K562 (cell line): ENCODE data around the gene BBS5. TPM values are rescaled to one million over a fixed set of nuclear protein-coding genes. Genes with fewer than 3 reads are reported as not detected.

Source experiments
- ATAC-seq: fragments of 200-7000 bp; cut with Tn5 transposase; 3 replicates; pipeline ENCODE4 v1.9.1; 2020; ENCODE audit warnings: moderate library complexity
- BruUV-seq: library from RNA; stranded (reverse); fragments of 400-500 nt; replicated peaks from 2 replicates; lab custom pipeline; 2021; lab: Mats Ljungman, UMichigan
- CTCF ChIA-PET: fragments of 300-600 bp; formaldehyde crosslinking; extraction: SDS; loops from one replicate; lab custom pipeline; 2021; ENCODE audit warnings: low intra/inter-chr PET ratio; lab: Yijun Ruan, JAX
- POLR2A ChIA-PET: fragments of 300-600, 350-650 bp; sonication (Branson Sonifier 250); formaldehyde crosslinking; extraction: SDS; loops from one replicate; lab custom pipeline; 2021; ENCODE audit warnings: antibody characterized with exemption, inconsistent platforms; lab: Yijun Ruan, JAX
- DNase-seq, 4 experiments: peaks; one replicate each; pipeline versions ENCODE4 v3.0.0 to v3.0.0-alpha.2; 2011 to 2018; ENCODE audit warnings: low spot score in 3 of 4, mixed read lengths in 3 of 4; ENCODE audit errors: extremely low read depth in 1 of 4
- FAIRE-seq: peaks from 2 replicates; lab custom pipeline; 2011; peaks lifted over from hg19 to GRCh38; lab: Jason Lieb, UNC
- H2AFZ ChIP-seq: 2 replicates; pipeline ENCODE4 v1.6.0; 2011; ENCODE audit warnings: low read depth, low read length, control low read depth, inconsistent platforms
- H3K27ac ChIP-seq: fragments of 200-600 bp; 3 replicates; pipeline ENCODE4 v1.8.0; 2011; ENCODE audit warnings: low read depth, mild to moderate bottlenecking, control low read depth, inconsistent platforms, low read length, moderate library complexity, mixed read lengths; ENCODE audit errors: extremely low read depth
- H3K27me3 ChIP-seq, 2 experiments: fragments of 300-600 bp in 1 of 2; 2 replicates in 1 of 2; 3 replicates in 1 of 2; pipeline versions ENCODE4 v1.6.0 to v1.8.0; 2011; ENCODE audit warnings: inconsistent platforms in 2 of 2, low read length in 2 of 2, mild to moderate bottlenecking in 1 of 2, mixed read lengths in 1 of 2, moderate library complexity in 1 of 2; ENCODE audit not compliant: control insufficient read depth in 2 of 2, insufficient read depth in 2 of 2
- H3K36me3 ChIP-seq: fragments of 300-600 bp; 3 replicates; pipeline ENCODE4 v1.8.0; 2011; ENCODE audit warnings: mild to moderate bottlenecking, low read length, inconsistent platforms; ENCODE audit not compliant: control insufficient read depth, insufficient read depth
- H3K4me1 ChIP-seq, 2 experiments: fragments of 200-600 bp in 1 of 2; replicated peaks in 1 of 2; 2 replicates in 1 of 2; 3 replicates in 1 of 2; pipeline versions ENCODE4 v1.5.1 to v1.8.0; 2011; ENCODE audit warnings: inconsistent platforms in 2 of 2, low read length in 2 of 2, mild to moderate bottlenecking in 1 of 2, mixed read lengths in 1 of 2, moderate library complexity in 1 of 2; ENCODE audit not compliant: control insufficient read depth in 2 of 2, insufficient read depth in 2 of 2
- H3K4me2 ChIP-seq: 2 replicates; pipeline ENCODE4 v1.6.1; 2011; ENCODE audit warnings: low read length, control low read depth, inconsistent platforms, mixed read lengths; ENCODE audit not compliant: insufficient read depth
- H3K4me3 ChIP-seq: fragments of 200-600 bp; sonication (generic), shearing (Covaris generic); 2 replicates; pipeline ENCODE4 v1.5.1; 2016; ENCODE audit warnings: control low read depth, inconsistent platforms
- H3K79me2 ChIP-seq: fragments of 200-600 bp; 3 replicates; pipeline ENCODE4 v1.8.0; 2011; ENCODE audit warnings: low read length, inconsistent platforms; ENCODE audit not compliant: control insufficient read depth, insufficient read depth
- H3K9ac ChIP-seq, 2 experiments: 2 replicates each; pipeline versions ENCODE4 v1.6.0 to v1.6.1; 2011; ENCODE audit warnings: low read depth in 2 of 2, low read length in 2 of 2, control low read depth in 1 of 2, inconsistent platforms in 1 of 2, mild to moderate bottlenecking in 1 of 2, mixed read lengths in 1 of 2; ENCODE audit not compliant: insufficient read depth in 1 of 2
- H3K9me1 ChIP-seq: one replicate; pipeline ENCODE4 v1.6.0; 2011; ENCODE audit warnings: inconsistent platforms, mild to moderate bottlenecking, low read length, moderate library complexity; ENCODE audit not compliant: control insufficient read depth, insufficient read depth
- H3K9me3 ChIP-seq: replicated peaks from 2 replicates; pipeline ENCODE4 v1.5.1; 2011; ENCODE audit warnings: low read depth, low read length, inconsistent platforms; ENCODE audit not compliant: control insufficient read depth, insufficient read depth
- H4K20me1 ChIP-seq: replicated peaks from 2 replicates; pipeline ENCODE4 v1.6.1; 2011; ENCODE audit warnings: low read length, inconsistent platforms, mixed read lengths; ENCODE audit not compliant: control insufficient read depth, insufficient read depth
- CHCHD3 ChIP-seq: fragments of 250-450 bp; sonication (Bioruptor Pico); IDR thresholded peaks from 2 replicates; pipeline ENCODE4 v2.1.2; 2022; ENCODE audit warnings: mild to moderate bottlenecking
- DNMT1 ChIP-seq: fragments of 450-650 bp; IDR thresholded peaks from 2 replicates; pipeline ENCODE4 v1.6.1; 2016; ENCODE audit warnings: antibody characterized with exemption, mild to moderate bottlenecking
- HNRNPK ChIP-seq: fragments of 200-400 bp; formaldehyde crosslinking; IDR thresholded peaks from one replicate; pipeline ENCODE4 v1.6.1; 2018; ENCODE audit warnings: mild to moderate bottlenecking, low read depth, low read length; ENCODE audit not compliant: poor library complexity, severe bottlenecking
- KLF10 ChIP-seq: fragments of 250-450 bp; sonication (Bioruptor Pico); IDR thresholded peaks from 2 replicates; pipeline ENCODE4 v1.6.1; 2021; ENCODE audit warnings: matching md5 sums
- NCOA4 ChIP-seq: fragments of 450-650 bp; IDR thresholded peaks from 2 replicates; pipeline ENCODE4 v1.6.1; 2018; ENCODE audit warnings: mild to moderate bottlenecking; ENCODE audit not compliant: partially characterized antibody
- SMARCB1 ChIP-seq: IDR thresholded peaks from 2 replicates; pipeline ENCODE4 v1.6.1; 2011; ENCODE audit warnings: improper control_type of control experiment, low read depth; ENCODE audit not compliant: insufficient read length
- STAT5B ChIP-seq: fragments of 250-450 bp; sonication (Bioruptor Pico); IDR thresholded peaks from 2 replicates; pipeline ENCODE4 v1.8.0; 2021; ENCODE audit warnings: mild to moderate bottlenecking, inconsistent platforms
- TAF15 ChIP-seq: fragments of 200-400 bp; formaldehyde crosslinking; IDR thresholded peaks from 2 replicates; pipeline ENCODE4 v1.6.1; 2017; ENCODE audit warnings: mild to moderate bottlenecking, low read depth, low read length, moderate library complexity
- ZNF408 ChIP-seq: fragments of 250-450 bp; sonication (Bioruptor Pico); IDR thresholded peaks from 2 replicates; pipeline ENCODE4 v1.4.0; 2020; ENCODE audit warnings: low read depth, mild to moderate bottlenecking, moderate library complexity
- ZNF561 ChIP-seq: fragments of 450-650 bp; formaldehyde crosslinking; conservative IDR thresholded peaks from 2 replicates; pipeline ENCODE4 v1.4.0; 2020; ENCODE audit warnings: mild to moderate bottlenecking, moderate library complexity
- WGBS: fragments of 100-300 bp; shearing (Covaris generic); methylation state at CpG from one replicate; pipeline ENCODE4 v1.1.6; 2016; ENCODE audit warnings: low coverage, mixed read lengths; ENCODE audit not compliant: insufficient coverage; ENCODE audit errors: missing lambda C conversion rate; 5-methylcytosine and 5-hydroxymethylcytosine counted together
- in situ Hi-C: fragments of 300-500 bp; cut with MboI; formaldehyde crosslinking; loops from 4 replicates; pipeline ENCODE4 v1.15.0; 2018; ENCODE audit warnings: inconsistent platforms, mixed read lengths
- intact Hi-C: fragments of 100-400 bp; cut with micrococcal nuclease; formaldehyde crosslinking; loops from 2 replicates; pipeline ENCODE4 v1.14.2; 2022
- polyA plus RNA-seq, 8 experiments: library from polyadenylated mRNA; depleted of rRNA in 4 of 8; stranded (reverse) in 5 of 8; unstranded in 3 of 8; fragments of >200 nt; fragmentation: Nextera tagmentation in 2 of 8; fragmentation: Illumina TruSeq in 1 of 8; extraction: Ambion mirVana in 2 of 8; extraction: Trizol in 1 of 8; gene quantifications; 2 replicates each; pipeline versions ENCODE4 v1.2.1 to v1.2.3, GENCODE V29; 2011 to 2014; ENCODE audit warnings: inconsistent platforms in 1 of 8, missing spikeins in 1 of 8
- total RNA-seq, 7 experiments: library from RNA; depleted of rRNA in 6 of 7; stranded (reverse); fragments of >200 nt in 6 of 7; fragmentation: Illumina TruSeq in 2 of 7; extraction: Trizol in 2 of 7; gene quantifications; 2 replicates each; pipeline versions ENCODE4 v1.2.1 to v1.2.3, GENCODE V29; 2011 to 2021; ENCODE audit warnings: low replicate concordance in 1 of 7
- TF ChIP-seq, protein P1 (sequence below): fragments of 450-650 bp; formaldehyde crosslinking; IDR thresholded peaks from 2 replicates; pipeline ENCODE4 v1.4.0; 2020; ENCODE audit warnings: mild to moderate bottlenecking, moderate library complexity
- TF ChIP-seq, protein P2 (sequence below): fragments of 250-450 bp; sonication (Bioruptor Pico); IDR thresholded peaks from 2 replicates; pipeline ENCODE4 v1.4.0; 2020; ENCODE audit warnings: mild to moderate bottlenecking, moderate library complexity

Gene BBS5
- total and polyA plus RNA-seq, 9 of the 15 experiments (the other 6 are each of a cell fraction or from before 2014, with no cell fraction given): 0.48 to 6.9 (median 4.3) TPM

DNA sequence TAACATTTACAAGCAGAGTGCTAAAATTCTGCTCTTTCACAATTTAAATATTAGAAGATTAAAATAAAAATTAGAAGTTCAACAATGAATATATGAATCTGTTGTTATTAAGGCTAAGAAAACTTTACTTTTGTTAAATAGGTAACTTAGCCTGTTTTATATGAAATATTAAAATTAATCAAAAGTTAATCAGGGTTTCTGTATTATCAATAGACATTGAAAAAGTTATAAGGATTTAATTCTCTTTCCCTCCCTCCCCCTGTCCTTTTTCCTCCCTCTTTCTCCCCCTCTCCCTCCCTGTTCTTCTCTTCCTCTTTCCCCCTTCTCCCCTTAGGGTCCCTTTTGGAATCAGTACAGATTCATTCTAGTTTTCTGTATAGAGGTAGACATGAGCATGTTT is 12.1 kb downstream of the BBS5 start:
- CTCF ChIA-PET: no interaction called here
- H3K36me3 ChIP-seq: no peaks in the 10 kb centered on the region
- H3K9me1 ChIP-seq: no peaks in the 10 kb centered on the region
- POLR2A ChIA-PET: interaction anchor here (1.1 to 1.5 kb wide), 3 partner anchors 10 to 82 kb away, joined by 3 to 5 read pairs (median 4); partner anchors contain the start of genes BBS5 and FASTKD1
- no peaks in the 10 kb centered on the region for H3K79me2 ChIP-seq
- TF ChIP-seq ZNF408 (CRISPR knock-in tag) (no peak), HNRNPK (peak; percentile 87)
- no peak overlapping the region for H3K4me2 ChIP-seq
- in situ Hi-C loops: no loop called here
- no peak for ATAC-seq
- H3K4me3 ChIP-seq: no peak overlapping the region
- no peak for FAIRE-seq
- H4K20me1 ChIP-seq: no peaks in the 10 kb centered on the region
- no peak overlapping the region for H2AFZ ChIP-seq
- intact Hi-C loops: no loop called here
- H3K27ac ChIP-seq: no peak overlapping the region
- H3K4me1 ChIP-seq: no peaks in the 10 kb centered on the region
- H3K9ac ChIP-seq: no peak overlapping the region
- H3K27me3 ChIP-seq: no peaks in the 10 kb centered on the region
- H3K9me3 ChIP-seq: no peaks in the 10 kb centered on the region
- no peak for DNase-seq
- BruUV-seq: no TSS peak

DNA sequence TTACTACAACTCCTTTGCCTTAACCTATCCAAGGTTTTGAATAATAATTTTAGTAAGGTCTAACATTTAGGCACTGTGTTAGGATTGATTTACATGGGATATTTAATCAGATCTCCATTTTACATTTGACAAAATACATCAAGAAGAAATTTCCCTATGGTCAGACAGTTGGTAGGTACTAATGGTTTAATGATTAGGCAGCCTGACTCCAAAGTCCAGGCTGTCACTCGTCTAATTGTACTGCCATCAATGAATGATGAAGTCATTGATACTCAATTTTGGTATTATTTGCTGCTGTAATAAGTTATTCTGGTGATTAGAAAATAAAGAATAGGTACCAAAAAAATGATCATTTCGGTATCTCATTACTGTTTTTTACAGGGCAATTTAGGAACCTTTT is 14.1 kb downstream of the BBS5 start:
- 46% methylated on average over 2 of the region's 2 CpGs for WGBS
- intact Hi-C loops: no loop called here
- H3K4me2 ChIP-seq: no peak overlapping the region
- ChIA-PET CTCF (no interaction called here), POLR2A (interaction anchor here (0.8 to 1.3 kb wide), 4 partner anchors 12 to 16 kb away, joined by 3 to 5 read pairs (median 3); partner anchors contain the start of genes BBS5 and KLHL41)
- H3K27ac ChIP-seq: no peak overlapping the region
- no peaks in the 10 kb centered on the region for H4K20me1 ChIP-seq
- H3K9me1 ChIP-seq: no peaks in the 10 kb centered on the region
- H3K36me3 ChIP-seq: 0 out of 3 replicates have a peak, but pooled peaks cover 4% of the 10 kb centered on the region
- ATAC-seq: no peak
- no peak overlapping the region for H3K9ac ChIP-seq
- TF ChIP-seq, protein P1, sequence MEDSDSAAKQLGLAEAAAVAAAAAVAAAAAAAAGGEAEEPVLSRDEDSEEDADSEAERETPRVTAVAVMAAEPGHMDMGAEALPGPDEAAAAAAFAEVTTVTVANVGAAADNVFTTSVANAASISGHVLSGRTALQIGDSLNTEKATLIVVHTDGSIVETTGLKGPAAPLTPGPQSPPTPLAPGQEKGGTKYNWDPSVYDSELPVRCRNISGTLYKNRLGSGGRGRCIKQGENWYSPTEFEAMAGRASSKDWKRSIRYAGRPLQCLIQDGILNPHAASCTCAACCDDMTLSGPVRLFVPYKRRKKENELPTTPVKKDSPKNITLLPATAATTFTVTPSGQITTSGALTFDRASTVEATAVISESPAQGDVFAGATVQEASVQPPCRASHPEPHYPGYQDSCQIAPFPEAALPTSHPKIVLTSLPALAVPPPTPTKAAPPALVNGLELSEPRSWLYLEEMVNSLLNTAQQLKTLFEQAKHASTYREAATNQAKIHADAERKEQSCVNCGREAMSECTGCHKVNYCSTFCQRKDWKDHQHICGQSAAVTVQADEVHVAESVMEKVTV (CRISPR knock-in tag): no peak
- TF ChIP-seq SMARCB1: no peak
- TF ChIP-seq KLF10: no peak
- no peak for TF ChIP-seq CHCHD3 (CRISPR knock-in tag)
- no peak for TF ChIP-seq STAT5B (CRISPR knock-in tag)
- TF ChIP-seq TAF15: no peak
- no peak for TF ChIP-seq DNMT1
- TF ChIP-seq ZNF561: no peak
- no peak for TF ChIP-seq NCOA4
- TF ChIP-seq, protein P2, sequence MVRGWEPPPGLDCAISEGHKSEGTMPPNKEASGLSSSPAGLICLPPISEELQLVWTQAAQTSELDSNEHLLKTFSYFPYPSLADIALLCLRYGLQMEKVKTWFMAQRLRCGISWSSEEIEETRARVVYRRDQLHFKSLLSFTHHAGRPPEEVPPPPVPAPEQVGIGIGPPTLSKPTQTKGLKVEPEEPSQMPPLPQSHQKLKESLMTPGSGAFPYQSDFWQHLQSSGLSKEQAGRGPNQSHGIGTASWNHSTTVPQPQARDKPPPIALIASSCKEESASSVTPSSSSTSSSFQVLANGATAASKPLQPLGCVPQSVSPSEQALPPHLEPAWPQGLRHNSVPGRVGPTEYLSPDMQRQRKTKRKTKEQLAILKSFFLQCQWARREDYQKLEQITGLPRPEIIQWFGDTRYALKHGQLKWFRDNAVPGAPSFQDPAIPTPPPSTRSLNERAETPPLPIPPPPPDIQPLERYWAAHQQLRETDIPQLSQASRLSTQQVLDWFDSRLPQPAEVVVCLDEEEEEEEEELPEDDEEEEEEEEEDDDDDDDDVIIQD (CRISPR knock-in tag): no peak
- BruUV-seq: no TSS peak
- no peak for FAIRE-seq
- no peaks in the 10 kb centered on the region for H3K79me2 ChIP-seq
- in situ Hi-C loops: no loop called here
- no peak for DNase-seq
- no peak overlapping the region for H2AFZ ChIP-seq
- no peaks in the 10 kb centered on the region for H3K27me3 ChIP-seq
- no peaks in the 10 kb centered on the region for H3K9me3 ChIP-seq
- no peaks in the 10 kb centered on the region for H3K4me1 ChIP-seq
- H3K4me3 ChIP-seq: no peak overlapping the region
